ENCODE data around the gene FBXW11.

DNA sequence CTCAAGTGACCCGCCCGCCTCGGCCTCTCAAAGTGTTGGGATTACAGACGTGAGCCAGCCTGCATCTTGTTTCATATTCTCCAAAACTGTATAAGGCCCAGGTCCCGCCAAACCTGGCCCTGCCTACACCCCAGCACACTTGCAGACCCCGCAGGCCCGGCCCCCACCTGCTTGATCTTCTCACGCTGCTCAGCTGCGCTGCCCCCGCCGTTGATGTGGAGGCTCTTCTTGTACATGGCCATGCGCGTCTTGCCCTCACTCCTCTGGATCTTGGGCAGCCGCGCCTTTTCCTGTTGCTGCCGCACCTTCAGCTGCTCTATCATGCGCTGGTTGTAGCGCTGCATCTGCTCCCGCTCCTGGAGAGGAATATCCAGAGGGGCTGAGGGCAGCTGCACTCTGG, 49.0 kb upstream of the FBXW11 start:
- no peak for TF ChIP-seq CTCF (IDR thresholded peaks at IDR 0.05)
- no peak for TF ChIP-seq POLR2A (IDR thresholded peaks at IDR 0.05)
